B cell (primary cell): ENCODE data around the gene DEFB131B. TPM values are rescaled to one million over a fixed set of nuclear protein-coding genes. Genes with fewer than 3 reads are reported as not detected.
A peak's percentile ranks its signal among the peaks of the same experiment; 100 is the strongest.

Source experiments
- ATAC-seq: fragments of 200-7000 bp; cut with Tn5 transposase; one replicate; pipeline ENCODE4 v1.10.0; 2021; ENCODE audit warnings: low read depth, mild to moderate bottlenecking, moderate number of reproducible peaks, moderate library complexity
- CTCF ChIA-PET: fragments of 350-600 bp; sonication (Branson Sonifier 250); formaldehyde crosslinking; loops from one replicate; lab custom pipeline; 2021; ENCODE audit warnings: antibody characterized with exemption, inconsistent platforms; lab: Charles Lee
- POLR2A ChIA-PET: fragments of 350-600 bp; sonication (Branson Sonifier 250); formaldehyde crosslinking; loops from one replicate; lab custom pipeline; 2021; ENCODE audit warnings: antibody characterized with exemption; lab: Charles Lee
- DNase-seq: peaks from one replicate; pipeline ENCODE4 v3.0.0; 2013
- H2AFZ ChIP-seq: 2 replicates; pipeline ENCODE4 v1.6.1; 2012; ENCODE audit warnings: mild to moderate bottlenecking, low read depth, low read length; ENCODE audit not compliant: insufficient read depth, poor library complexity, severe bottlenecking
- H3K27ac ChIP-seq, 2 donors: 1 replicate in 1 of 2; 2 replicates in 1 of 2; pipeline ENCODE4 v1.5.1; 2012 to 2013; ENCODE audit warnings: low read length in 2 of 2, mild to moderate bottlenecking in 2 of 2, moderate library complexity in 1 of 2
- H3K27me3 ChIP-seq, 4 experiments: fragments of 200-600 bp in 1 of 4; sonication (generic) in 1 of 4; replicated peaks in 1 of 4; 1 replicate in 2 of 4; 2 replicates in 2 of 4; pipeline versions ENCODE4 v1.6.1 to v1.7.0; 2013 to 2016; ENCODE audit warnings: low read length in 3 of 4, mild to moderate bottlenecking in 2 of 4, mixed read lengths in 1 of 4, moderate library complexity in 1 of 4; ENCODE audit not compliant: insufficient read depth in 4 of 4, control insufficient read depth in 3 of 4; ENCODE audit errors: control extremely low read depth in 1 of 4
- H3K36me3 ChIP-seq, 2 experiments: replicated peaks in 1 of 2; 1 replicate in 1 of 2; 2 replicates in 1 of 2; pipeline versions ENCODE4 v1.6.1 to v1.7.1; 2013; ENCODE audit warnings: low read length in 1 of 2; ENCODE audit not compliant: insufficient read depth in 2 of 2, control insufficient read depth in 1 of 2; ENCODE audit errors: control extremely low read depth in 1 of 2, extremely low read depth in 1 of 2
- H3K4me1 ChIP-seq, 2 donors: fragments of 200-600 bp in 1 of 2; sonication (generic) in 1 of 2; 1 replicate in 1 of 2; 2 replicates in 1 of 2; pipeline versions ENCODE4 v1.5.1 to v1.6.1; 2013 to 2017; ENCODE audit warnings: low read length in 2 of 2; ENCODE audit not compliant: control insufficient read depth in 2 of 2, insufficient read depth in 2 of 2
- H3K4me2 ChIP-seq: replicated peaks from 2 replicates; pipeline ENCODE3; 2012; ENCODE audit warnings: mild to moderate bottlenecking, low read depth, low read length; ENCODE audit not compliant: poor library complexity, severe bottlenecking
- H3K4me3 ChIP-seq, 5 experiments: fragments of 200-600 bp in 1 of 5; sonication (generic) in 1 of 5; 1 replicate in 3 of 5; 2 replicates in 2 of 5; pipeline versions ENCODE4 v1.5.1 to v1.7.0; 2011 to 2016; ENCODE audit warnings: low read length in 4 of 5, mild to moderate bottlenecking in 4 of 5, low read depth in 2 of 5, control low read depth in 1 of 5, moderate library complexity in 1 of 5; ENCODE audit not compliant: insufficient read depth in 1 of 5; ENCODE audit errors: control extremely low read depth in 1 of 5, extremely low read depth in 1 of 5
- H3K79me2 ChIP-seq: fragments of 200-600 bp; sonication (generic); one replicate; pipeline ENCODE4 v1.6.0; 2016; ENCODE audit warnings: low read length; ENCODE audit not compliant: control insufficient read depth, insufficient read depth
- H3K9ac ChIP-seq: fragments of 200-600 bp; sonication (generic); 2 replicates; pipeline ENCODE4 v1.6.1; 2017; ENCODE audit warnings: mild to moderate bottlenecking, low read length, moderate library complexity
- H3K9me3 ChIP-seq, 3 donors: one replicate each; pipeline versions ENCODE4 v1.6.1 to v1.7.1; 2013; ENCODE audit warnings: low read length in 2 of 3; ENCODE audit not compliant: control insufficient read depth in 2 of 3, insufficient read depth in 1 of 3; ENCODE audit errors: control extremely low read depth in 1 of 3
- H4K20me1 ChIP-seq: 2 replicates; pipeline ENCODE4 v1.6.0; 2012; ENCODE audit warnings: mild to moderate bottlenecking, low read length; ENCODE audit not compliant: insufficient read depth, control insufficient read depth, poor library complexity, severe bottlenecking
- H3K27ac Mint-ChIP-seq: one replicate; pipeline ENCODE4 v1.8.0; 2021; ENCODE audit warnings: mixed read lengths
- H3K27me3 Mint-ChIP-seq: one replicate; pipeline ENCODE4 v1.8.0; 2021; ENCODE audit warnings: mixed read lengths
- H3K4me1 Mint-ChIP-seq: one replicate; pipeline ENCODE4 v1.8.0; 2021; ENCODE audit warnings: mixed read lengths
- H3K4me3 Mint-ChIP-seq: one replicate; pipeline ENCODE4 v1.8.0; 2021; ENCODE audit warnings: mixed read lengths
- H3K9me3 Mint-ChIP-seq: one replicate; pipeline ENCODE4 v1.8.0; 2022; ENCODE audit warnings: mixed read lengths; ENCODE audit not compliant: insufficient read depth
- CTCF ChIP-seq: fragments of 200-600 bp; IDR thresholded peaks from one replicate; pipeline ENCODE4 v1.8.0; 2022; ENCODE audit warnings: antibody characterized with exemption, mild to moderate bottlenecking
- EZH2 ChIP-seq: IDR thresholded peaks from 2 replicates; pipeline ENCODE4 v1.6.1; 2012; ENCODE audit warnings: borderline replicate concordance, low read depth, mild to moderate bottlenecking, moderate library complexity, low read length; ENCODE audit not compliant: insufficient read depth, poor library complexity, severe bottlenecking
- WGBS: methylation state at CpG from one replicate; pipeline ENCODE4 v1.1.5; 2013; ENCODE audit warnings: missing lambda C conversion rate; ENCODE audit not compliant: insufficient coverage; 5-methylcytosine and 5-hydroxymethylcytosine counted together
- intact Hi-C: fragments of 100-400 bp; cut with micrococcal nuclease; formaldehyde crosslinking; loops from one replicate; pipeline ENCODE4 v1.10.0; 2022
- polyA plus RNA-seq: library from polyadenylated mRNA; depleted of rRNA; stranded (reverse); fragments of >200 nt; gene quantifications from 2 replicates; pipeline ENCODE4 v1.2.3, GENCODE V29; 2012
- total RNA-seq, 2 donors: library from RNA; stranded (reverse); fragments of 120-200 nt in 1 of 2; gene quantifications; 1 replicate in 1 of 2; 2 replicates in 1 of 2; pipeline versions ENCODE4 v1.2.3 to v1.2.4, GENCODE V29; 2013 to 2022

Gene DEFB131B
- total and polyA plus RNA-seq, 2 donors (not counting 1 experiment from before 2014, with no cell fraction given): not detected

GRCh38 chr11:71929491-71929890 is 51.2 kb downstream of the DEFB131B start:
- no peaks in the 10 kb centered on the region for H3K27me3 ChIP-seq
- ATAC-seq (no peak), DNase-seq (no peak)
- peak overlapping the region; percentile 96 for H3K4me3 Mint-ChIP-seq
- no peaks in the 10 kb centered on the region for H4K20me1 ChIP-seq
- H3K27ac ChIP-seq: no peak overlapping the region
- peaks cover 0 to 5% of the 10 kb centered on the region in 2 experiments for H3K36me3 ChIP-seq
- H3K79me2 ChIP-seq: peaks cover 74% of the 10 kb centered on the region
- ChIA-PET CTCF (interaction anchor here (1.0 to 2.3 kb wide), 3 partner anchors 86 to 161 kb away, joined by 3 to 11 read pairs (median 3); no protein-coding TSS in a partner anchor), POLR2A (interaction anchor here (1.3 to 1.5 kb wide), 2 partner anchors 86 to 111 kb away, joined by 4 to 5 read pairs; no protein-coding TSS in a partner anchor)
- peak overlapping the region; percentile 99 for H2AFZ ChIP-seq
- H3K4me1 Mint-ChIP-seq: peaks cover 65% of the 10 kb centered on the region
- peak overlapping the region; percentile 89 to 100 (median 99) for H3K4me3 ChIP-seq
- no peaks in the 10 kb centered on the region for H3K9me3 ChIP-seq
- peak overlapping the region; percentile 98 for H3K27ac Mint-ChIP-seq
- peaks cover 41 to 52% of the 10 kb centered on the region in 2 donors for H3K4me1 ChIP-seq
- intact Hi-C loops: loop anchor here (5.0 kb wide), 1 partner anchor 48 kb away; no protein-coding TSS in a partner anchor
- H3K9me3 Mint-ChIP-seq: no peaks in the 10 kb centered on the region
- TF ChIP-seq CTCF (no peak), EZH2 (no peak)
- H3K9ac ChIP-seq: peak overlapping the region; percentile 89
- H3K4me2 ChIP-seq: peak overlapping the region; percentile 90
- 0% methylated on average over 1 of the region's 6 CpGs for WGBS
- no peaks in the 10 kb centered on the region for H3K27me3 Mint-ChIP-seq

- no peaks in the 10 kb centered on the region for H3K9me3 ChIP-seq
- peaks cover 44 to 58% of the 10 kb centered on the region in 2 donors for H3K4me1 ChIP-seq
- H3K4me3 ChIP-seq: no peak overlapping the region
- no peaks in the 10 kb centered on the region for H3K9me3 Mint-ChIP-seq
- no peak overlapping the region for H3K9ac ChIP-seq
- no peaks in the 10 kb centered on the region for H3K36me3 ChIP-seq
- H3K27me3 Mint-ChIP-seq: no peaks in the 10 kb centered on the region
- no peak overlapping the region for H3K27ac ChIP-seq
- no peak for ATAC-seq
- peaks cover 70% of the 10 kb centered on the region for H3K4me1 Mint-ChIP-seq
- peak overlapping the region; percentile 96 for H3K4me3 Mint-ChIP-seq
- intact Hi-C loops: loop anchor here (5.0 kb wide), 1 partner anchor 62 kb away; no protein-coding TSS in a partner anchor
- peak overlapping the region; percentile 76 for H3K27ac Mint-ChIP-seq
- H4K20me1 ChIP-seq: peaks cover 5% of the 10 kb centered on the region
- no peaks in the 10 kb centered on the region for H3K27me3 ChIP-seq
- POLR2A ChIA-PET: interaction anchor here (1.0 kb wide), 1 partner anchor 145 kb away, joined by 3 read pairs; no protein-coding TSS in a partner anchor
- H2AFZ ChIP-seq: no peak overlapping the region
- no peak for DNase-seq
- WGBS: 29% methylated on average over 2 of the region's 11 CpGs
- CTCF ChIA-PET: interaction anchor here (0.6 to 1.3 kb wide), 7 partner anchors 9 to 466 kb away, joined by 3 to 5 read pairs (median 4); no protein-coding TSS in a partner anchor
- peaks cover 79% of the 10 kb centered on the region for H3K79me2 ChIP-seq
- peak overlapping the region; percentile 90 for H3K4me2 ChIP-seq
- TF ChIP-seq CTCF (no peak), EZH2 (no peak)
These were observed 52.4 kb downstream of the DEFB131B start for GRCh38 chr11:71930556-71931244.
